Colonic mucosa (tissue), 4 donors: Measurements from ENCODE around the gene CCDC159. TPM values are rescaled to one million over a fixed set of nuclear protein-coding genes. Genes with fewer than 3 reads are reported as not detected.

ENCODE experiments used
- DNase-seq: peaks from one replicate; pipeline ENCODE4 v3.0.0-alpha.2; 2020
- H3K27ac ChIP-seq: fragments of 200-600 bp; one replicate; pipeline ENCODE4 v1.8.0; 2021
- H3K27me3 ChIP-seq: fragments of 200-600 bp; one replicate; pipeline ENCODE4 v1.8.0; 2021
- H3K36me3 ChIP-seq: fragments of 200-600 bp; one replicate; pipeline ENCODE4 v1.8.0; 2021
- H3K4me1 ChIP-seq: fragments of 200-600 bp; one replicate; pipeline ENCODE4 v1.8.0; 2021; ENCODE audit warnings: mild to moderate bottlenecking
- H3K4me3 ChIP-seq: fragments of 200-600 bp; one replicate; pipeline ENCODE4 v1.8.0; 2021
- H3K9ac ChIP-seq, 2 donors: one replicate each; pipeline ENCODE4 v1.7.0; 2013; ENCODE audit warnings: control low read depth in 2 of 2, low read depth in 2 of 2, low read length in 2 of 2
- H3K9me3 ChIP-seq: fragments of 200-600 bp; one replicate; pipeline ENCODE4 v1.8.0; 2021
- intact Hi-C: fragments of 100-400 bp; cut with DNase I; formaldehyde crosslinking; loops from one replicate; pipeline ENCODE4 v1.14.1; 2022
- total RNA-seq, 2 donors: library from RNA; stranded (reverse); fragmentation: NEBNext Ultra II Directional in 1 of 2; extraction: Animal tissue kit (Norgen Biotek cat#: 25700) in 1 of 2; gene quantifications; one replicate each; pipeline ENCODE4 v1.2.1, GENCODE V29; 2021
- TF ChIP-seq, protein P1 (sequence below): fragments of 200-600 bp; IDR thresholded peaks from one replicate; pipeline ENCODE4 v1.8.0; 2022; ENCODE audit warnings: antibody characterized with exemption, mild to moderate bottlenecking
- donor health status: healthy.
- donor health status: DM: no; HTN: no; CAD: no.
- donor health status: DM: no; HTN: no; CAD: no.

Gene CCDC159
- total RNA-seq, 2 donors from 2014 or later, result 17.4 to 21.4 TPM

DNA sequence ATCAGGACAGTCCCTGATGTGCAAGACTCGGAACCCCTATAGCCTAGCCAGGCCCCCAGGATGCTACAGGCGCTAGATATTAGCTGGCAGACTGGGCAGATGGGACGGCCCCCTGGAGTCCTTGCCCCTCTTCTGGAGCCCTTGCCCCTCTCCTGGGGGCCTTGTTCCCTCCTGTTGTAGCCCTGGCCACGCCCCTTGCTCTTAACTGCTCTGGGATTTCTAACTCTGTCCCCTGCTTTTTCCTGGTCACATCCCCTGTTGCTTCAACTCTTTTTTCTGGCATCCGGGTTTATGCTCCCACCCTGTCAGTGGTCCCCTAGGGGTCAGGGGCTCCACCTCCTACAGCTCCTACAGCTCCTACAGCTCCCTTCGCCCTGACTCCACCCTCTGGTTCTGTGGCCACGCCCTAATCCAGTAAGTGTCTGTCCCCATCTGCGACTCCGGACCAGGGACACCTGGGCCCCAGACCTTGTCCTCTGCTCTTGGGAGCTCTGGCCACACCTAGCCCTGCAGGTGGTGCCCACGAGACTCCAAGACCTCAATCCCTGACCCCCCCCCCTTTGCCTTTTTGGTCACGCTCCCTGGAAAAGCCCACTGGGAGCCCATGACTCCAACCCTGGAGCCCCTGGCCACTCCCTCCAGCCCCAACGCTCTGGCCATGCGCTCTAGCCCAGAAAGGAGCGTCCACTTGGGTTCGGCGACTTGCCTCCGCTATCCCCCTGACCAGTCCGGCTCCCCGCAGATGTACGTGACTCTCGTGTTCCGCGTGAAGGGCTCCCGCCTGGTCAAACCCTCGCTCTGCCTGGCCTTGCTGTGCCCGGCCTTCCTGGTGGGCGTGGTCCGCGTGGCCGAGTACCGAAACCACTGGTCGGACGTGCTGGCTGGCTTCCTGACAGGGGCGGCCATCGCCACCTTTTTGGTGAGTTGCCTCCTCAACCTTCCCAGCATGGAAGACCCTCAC lies 15.7 kb downstream of the CCDC159 start:
- no peaks in the 10 kb centered on the region for H3K4me1 ChIP-seq
- peak overlapping the region in 1 of 2 donors; percentile 34 for H3K9ac ChIP-seq
- no peaks in the 10 kb centered on the region for H3K9me3 ChIP-seq
- DNase-seq, result peak; percentile 65
- H3K36me3 ChIP-seq, result no peaks in the 10 kb centered on the region
- no peak overlapping the region for H3K27ac ChIP-seq
- no peak overlapping the region for H3K4me3 ChIP-seq
- TF ChIP-seq, protein P1, sequence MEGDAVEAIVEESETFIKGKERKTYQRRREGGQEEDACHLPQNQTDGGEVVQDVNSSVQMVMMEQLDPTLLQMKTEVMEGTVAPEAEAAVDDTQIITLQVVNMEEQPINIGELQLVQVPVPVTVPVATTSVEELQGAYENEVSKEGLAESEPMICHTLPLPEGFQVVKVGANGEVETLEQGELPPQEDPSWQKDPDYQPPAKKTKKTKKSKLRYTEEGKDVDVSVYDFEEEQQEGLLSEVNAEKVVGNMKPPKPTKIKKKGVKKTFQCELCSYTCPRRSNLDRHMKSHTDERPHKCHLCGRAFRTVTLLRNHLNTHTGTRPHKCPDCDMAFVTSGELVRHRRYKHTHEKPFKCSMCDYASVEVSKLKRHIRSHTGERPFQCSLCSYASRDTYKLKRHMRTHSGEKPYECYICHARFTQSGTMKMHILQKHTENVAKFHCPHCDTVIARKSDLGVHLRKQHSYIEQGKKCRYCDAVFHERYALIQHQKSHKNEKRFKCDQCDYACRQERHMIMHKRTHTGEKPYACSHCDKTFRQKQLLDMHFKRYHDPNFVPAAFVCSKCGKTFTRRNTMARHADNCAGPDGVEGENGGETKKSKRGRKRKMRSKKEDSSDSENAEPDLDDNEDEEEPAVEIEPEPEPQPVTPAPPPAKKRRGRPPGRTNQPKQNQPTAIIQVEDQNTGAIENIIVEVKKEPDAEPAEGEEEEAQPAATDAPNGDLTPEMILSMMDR, result no peak
- intact Hi-C loops, result no loop called here
- H3K27me3 ChIP-seq, result no peaks in the 10 kb centered on the region

GRCh38 chr19:11363881-11364280 lies 17.6 kb downstream of the CCDC159 start:
- no peak overlapping the region for H3K9ac ChIP-seq
- no peaks in the 10 kb centered on the region for H3K9me3 ChIP-seq
- intact Hi-C loops, result no loop called here
- TF ChIP-seq, protein P1, result no peak
- H3K27me3 ChIP-seq, result no peaks in the 10 kb centered on the region
- H3K27ac ChIP-seq, result no peak overlapping the region
- no peak overlapping the region for H3K4me3 ChIP-seq
- DNase-seq, result no peak
- H3K4me1 ChIP-seq, result no peaks in the 10 kb centered on the region
- H3K36me3 ChIP-seq, result no peaks in the 10 kb centered on the region

GRCh38 chr19:11364296-11364904 lies 18.1 kb downstream of the CCDC159 start:
- DNase-seq, result no peak
- Histone ChIP-seq H3K27ac (no peak overlapping the region), H3K27me3 (no peaks in the 10 kb centered on the region), H3K4me1 (no peaks in the 10 kb centered on the region), H3K4me3 (no peak overlapping the region), H3K9me3 (no peaks in the 10 kb centered on the region), H3K36me3 (no peaks in the 10 kb centered on the region), H3K9ac (no peak overlapping the region)
- TF ChIP-seq, protein P1, result no peak
- intact Hi-C loops, result no loop called here

DNA sequence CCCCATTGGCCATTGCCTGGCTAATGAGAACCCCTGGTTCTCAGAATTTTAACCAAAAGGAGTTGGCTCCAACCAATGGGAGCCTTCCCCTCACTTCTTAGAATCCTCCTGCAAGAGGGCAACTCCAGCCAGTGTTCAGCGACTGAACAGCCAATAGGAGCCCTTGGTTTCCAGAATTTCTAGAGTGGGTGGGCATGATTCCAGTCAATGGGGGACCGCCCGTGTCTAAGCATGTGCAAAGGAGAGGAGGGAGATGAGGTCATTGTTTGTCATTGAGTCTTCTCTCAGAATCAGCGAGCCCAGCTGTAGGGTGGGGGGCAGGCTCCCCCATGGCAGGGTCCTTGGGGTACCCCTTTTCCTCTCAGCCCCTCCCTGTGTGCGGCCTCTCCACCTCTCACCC lies 18.6 kb downstream of the CCDC159 start:
- DNase-seq, result no peak
- intact Hi-C loops, result no loop called here
- no peak overlapping the region for H3K27ac ChIP-seq

DNA sequence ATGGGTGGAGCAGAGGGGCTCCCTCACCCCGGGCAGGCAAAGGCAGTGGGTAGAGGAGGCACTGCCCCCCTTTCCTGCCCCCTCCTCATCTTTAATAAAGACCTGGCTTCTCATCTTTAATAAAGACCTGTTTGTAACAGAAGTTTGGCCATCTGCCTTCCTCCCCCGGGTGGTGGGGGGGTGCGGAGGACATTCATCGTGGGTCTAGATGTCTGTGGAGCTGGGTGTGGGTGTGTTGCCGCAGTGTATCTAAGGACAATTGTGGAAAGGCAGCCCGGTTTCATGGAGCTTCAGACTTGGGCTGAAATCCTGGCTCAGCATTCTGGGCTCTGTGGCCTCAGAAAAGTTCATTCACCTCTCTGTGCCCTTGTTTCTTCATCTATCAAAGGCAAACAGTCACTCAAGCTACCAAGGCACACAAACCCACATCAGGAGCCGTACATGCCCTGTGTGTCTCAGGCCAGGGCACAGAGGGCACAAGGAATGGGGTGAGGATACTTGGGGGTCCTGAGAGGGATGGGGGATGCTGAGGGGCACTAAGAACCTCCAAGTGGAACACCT lies 19.3 kb downstream of the CCDC159 start:
- H3K9me3 ChIP-seq, result no peaks in the 10 kb centered on the region
- TF ChIP-seq, protein P1, result no peak
- H3K4me3 ChIP-seq, result no peak overlapping the region
- H3K27ac ChIP-seq, result no peak overlapping the region
- H3K27me3 ChIP-seq, result no peaks in the 10 kb centered on the region
- H3K36me3 ChIP-seq, result no peaks in the 10 kb centered on the region
- no peak for DNase-seq
- intact Hi-C loops, result no loop called here
- no peak overlapping the region for H3K9ac ChIP-seq
- no peaks in the 10 kb centered on the region for H3K4me1 ChIP-seq

More for the DNA sequence above, 18.6 kb downstream of the CCDC159 start:
- H3K9ac ChIP-seq, result no peak overlapping the region
- no peak overlapping the region for H3K4me3 ChIP-seq
- H3K4me1 ChIP-seq, result no peaks in the 10 kb centered on the region
- H3K9me3 ChIP-seq, result no peaks in the 10 kb centered on the region
- TF ChIP-seq, protein P1, result no peak
- no peaks in the 10 kb centered on the region for H3K36me3 ChIP-seq
- no peaks in the 10 kb centered on the region for H3K27me3 ChIP-seq
